ENCODE measurements around the gene RSPO3.

DNA sequence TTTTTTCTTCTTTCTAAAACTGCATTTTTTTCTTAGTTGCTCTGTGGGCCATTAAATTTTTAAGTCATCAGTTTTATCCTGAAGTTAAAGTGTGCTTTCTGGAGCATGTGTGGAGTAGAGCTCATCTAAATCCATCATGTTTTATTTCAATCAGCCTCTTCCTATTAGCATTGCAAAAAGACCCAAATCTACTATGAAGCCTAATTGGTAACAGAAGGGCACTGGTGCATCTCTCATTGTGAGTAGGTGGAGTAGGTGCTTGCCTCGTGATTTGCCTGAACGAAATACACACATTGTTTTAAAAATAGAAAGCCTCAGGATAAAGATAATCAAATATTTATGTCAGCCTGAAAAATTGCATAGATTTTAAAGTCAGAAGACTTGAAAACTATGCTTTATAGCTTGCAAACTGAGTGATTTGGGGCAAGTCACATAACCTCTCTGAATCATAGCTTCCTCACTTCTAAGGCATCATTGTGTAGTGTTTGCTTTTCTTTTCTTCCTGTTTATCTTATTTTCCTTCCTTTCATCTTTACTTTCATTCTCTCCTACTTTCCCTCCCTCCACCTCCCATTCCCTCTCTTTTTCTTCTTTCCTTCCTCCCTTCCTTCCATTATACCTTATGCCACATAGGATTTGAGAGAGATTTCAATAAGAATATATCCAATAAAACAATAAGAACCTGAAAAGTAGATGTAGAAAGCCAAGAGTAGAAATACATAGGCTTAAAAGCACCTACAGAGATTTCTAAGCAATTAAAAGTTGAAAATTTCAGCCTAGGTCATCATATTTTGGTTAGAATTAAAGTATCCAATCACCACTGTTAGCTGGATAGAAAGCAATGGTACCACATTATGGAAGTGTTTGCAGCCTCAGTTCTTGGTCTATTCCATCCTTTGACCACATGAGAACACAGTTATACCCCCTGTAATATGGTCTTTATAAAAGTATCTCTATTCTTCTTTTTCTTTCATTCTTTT, 98.6 kb downstream of the RSPO3 start:
- TF ChIP-seq, protein P1, sequence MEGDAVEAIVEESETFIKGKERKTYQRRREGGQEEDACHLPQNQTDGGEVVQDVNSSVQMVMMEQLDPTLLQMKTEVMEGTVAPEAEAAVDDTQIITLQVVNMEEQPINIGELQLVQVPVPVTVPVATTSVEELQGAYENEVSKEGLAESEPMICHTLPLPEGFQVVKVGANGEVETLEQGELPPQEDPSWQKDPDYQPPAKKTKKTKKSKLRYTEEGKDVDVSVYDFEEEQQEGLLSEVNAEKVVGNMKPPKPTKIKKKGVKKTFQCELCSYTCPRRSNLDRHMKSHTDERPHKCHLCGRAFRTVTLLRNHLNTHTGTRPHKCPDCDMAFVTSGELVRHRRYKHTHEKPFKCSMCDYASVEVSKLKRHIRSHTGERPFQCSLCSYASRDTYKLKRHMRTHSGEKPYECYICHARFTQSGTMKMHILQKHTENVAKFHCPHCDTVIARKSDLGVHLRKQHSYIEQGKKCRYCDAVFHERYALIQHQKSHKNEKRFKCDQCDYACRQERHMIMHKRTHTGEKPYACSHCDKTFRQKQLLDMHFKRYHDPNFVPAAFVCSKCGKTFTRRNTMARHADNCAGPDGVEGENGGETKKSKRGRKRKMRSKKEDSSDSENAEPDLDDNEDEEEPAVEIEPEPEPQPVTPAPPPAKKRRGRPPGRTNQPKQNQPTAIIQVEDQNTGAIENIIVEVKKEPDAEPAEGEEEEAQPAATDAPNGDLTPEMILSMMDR (conservative IDR thresholded peaks at IDR 0.05), result no peak
- TF ChIP-seq EZH2 (IDR thresholded peaks at IDR 0.05; ENCODE audit: low read depth), result no peak
